Measurements from ENCODE around the gene GRM1.

GRM1 gene

DNA sequence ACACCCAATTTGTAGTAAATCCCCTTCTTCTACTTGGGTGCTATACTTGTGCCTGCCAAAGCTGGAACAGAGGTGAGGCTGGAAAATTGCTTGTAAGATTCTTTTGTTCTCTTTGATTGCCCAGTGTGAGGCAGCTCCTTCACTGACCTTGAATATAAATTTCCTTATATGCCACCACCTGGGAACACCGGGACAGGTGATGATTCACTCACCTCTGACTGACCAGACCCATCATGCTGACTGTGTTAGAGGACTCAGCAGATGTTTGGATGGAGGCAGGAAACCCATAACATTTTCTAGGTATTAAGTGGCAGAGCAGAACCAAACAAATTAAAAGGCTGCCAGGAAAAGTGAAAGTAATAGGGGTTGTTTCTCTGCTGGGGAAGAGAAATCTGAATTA is 120.9 kb downstream of the GRM1 start:
- H3K9ac ChIP-seq (ENCODE audit: low read depth, low read length): no peak overlapping the region
- H3K36me3 ChIP-seq (ENCODE audit: insufficient read depth, low read length): no peaks in the 10 kb centered on the region
- no peaks in the 10 kb centered on the region for H3K4me1 ChIP-seq (ENCODE audit: control insufficient read depth, insufficient read depth, low read length)
- no peak overlapping the region for H3K4me3 ChIP-seq (ENCODE audit: low read length)
- no peaks in the 10 kb centered on the region for H3K9me3 ChIP-seq (replicated peaks; ENCODE audit: low read length)
- H3K27me3 ChIP-seq (ENCODE audit: control insufficient read depth, insufficient read depth, low read length): no peaks in the 10 kb centered on the region
- H3K4me2 ChIP-seq (ENCODE audit: low read length): no peak overlapping the region

DNA sequence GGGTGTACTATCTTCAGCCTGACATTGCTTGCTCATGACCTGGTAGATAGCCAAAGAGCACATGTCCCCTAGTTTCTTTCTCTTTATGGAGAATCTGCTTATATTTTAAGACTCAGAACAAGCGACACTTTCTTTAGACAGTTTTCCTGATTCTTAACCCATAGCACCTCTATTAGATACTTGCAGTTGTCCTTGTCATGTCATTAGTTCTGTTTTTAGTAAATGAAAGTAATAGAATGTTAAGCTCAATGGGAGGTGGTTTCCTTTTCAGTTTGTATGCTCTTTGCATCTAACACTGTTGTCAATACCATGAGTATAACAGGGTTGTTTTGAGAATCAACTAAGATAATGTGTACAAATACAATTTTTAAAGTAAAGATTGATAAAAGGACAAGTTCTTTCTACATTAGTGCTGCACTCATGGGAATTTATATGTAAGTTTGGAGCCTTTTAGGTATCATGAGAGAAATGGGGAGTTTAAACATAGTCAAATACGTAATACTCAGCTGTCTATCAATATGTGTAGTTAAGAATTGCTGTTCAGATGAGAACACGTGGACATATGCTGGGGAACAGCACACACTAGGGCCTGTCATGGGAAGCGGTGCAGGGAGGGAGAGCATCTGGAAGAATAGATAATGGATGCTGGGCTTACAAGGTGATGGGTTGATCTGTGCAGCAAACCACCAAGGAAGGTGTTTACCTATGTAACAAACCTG is 124.3 kb downstream of the GRM1 start:
- no peak overlapping the region for H3K4me3 ChIP-seq (ENCODE audit: low read length)
- H3K27me3 ChIP-seq (ENCODE audit: control insufficient read depth, insufficient read depth, low read length): no peaks in the 10 kb centered on the region
- H3K36me3 ChIP-seq (ENCODE audit: insufficient read depth, low read length): no peaks in the 10 kb centered on the region
- no peaks in the 10 kb centered on the region for H3K9me3 ChIP-seq (replicated peaks; ENCODE audit: low read length)
- no peak overlapping the region for H3K4me2 ChIP-seq (ENCODE audit: low read length)
- H3K9ac ChIP-seq (ENCODE audit: low read depth, low read length): no peak overlapping the region
- no peaks in the 10 kb centered on the region for H3K4me1 ChIP-seq (ENCODE audit: control insufficient read depth, insufficient read depth, low read length)

DNA sequence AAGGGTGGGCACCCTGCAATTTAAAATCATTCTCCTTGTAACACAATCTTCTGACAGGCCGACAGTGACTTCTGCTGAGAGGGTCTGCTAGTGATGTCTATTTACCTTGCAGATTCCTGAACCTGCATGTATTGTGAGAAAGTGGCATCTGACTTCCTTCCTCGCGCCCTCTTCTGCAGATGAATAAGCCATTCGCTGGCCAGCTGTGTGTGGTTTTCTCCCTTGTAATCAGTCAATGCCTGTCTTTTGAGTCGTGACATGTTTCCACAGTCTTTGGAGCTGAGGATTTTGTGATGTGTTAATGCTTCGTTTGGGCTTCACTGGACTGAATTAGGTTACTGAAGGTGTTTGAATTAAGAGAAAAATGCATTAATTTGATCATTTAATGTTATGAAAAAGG is 125.3 kb downstream of the GRM1 start:
- H3K9ac ChIP-seq (ENCODE audit: low read depth, low read length): no peak overlapping the region
- no peaks in the 10 kb centered on the region for H3K9me3 ChIP-seq (replicated peaks; ENCODE audit: low read length)
- no peak overlapping the region for H3K4me3 ChIP-seq (ENCODE audit: low read length)
- no peaks in the 10 kb centered on the region for H3K36me3 ChIP-seq (ENCODE audit: insufficient read depth, low read length)
- no peak overlapping the region for H3K4me2 ChIP-seq (ENCODE audit: low read length)
- no peaks in the 10 kb centered on the region for H3K4me1 ChIP-seq (ENCODE audit: control insufficient read depth, insufficient read depth, low read length)
- H3K27me3 ChIP-seq (ENCODE audit: control insufficient read depth, insufficient read depth, low read length): no peaks in the 10 kb centered on the region

DNA sequence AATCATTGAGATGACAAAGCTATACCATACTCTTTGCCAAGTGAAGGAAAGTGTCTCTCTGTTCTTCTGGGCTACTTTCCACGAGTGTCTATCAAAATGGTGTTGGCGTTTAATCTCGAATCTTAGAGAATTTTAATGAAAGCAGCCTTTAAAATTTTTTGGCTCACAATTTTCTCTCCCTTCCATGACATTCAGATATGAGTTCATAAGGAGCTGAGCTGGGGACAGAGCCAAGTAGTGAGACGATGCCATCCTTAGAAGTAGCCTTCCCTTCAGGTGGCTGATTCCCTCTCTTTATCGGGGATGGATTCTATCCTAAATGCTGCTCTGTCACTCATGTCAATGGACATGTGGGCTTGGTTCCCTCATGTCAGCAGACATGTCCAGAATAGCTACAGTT is 132.8 kb downstream of the GRM1 start:
- Histone ChIP-seq H3K27me3 (ENCODE audit: control insufficient read depth, insufficient read depth, low read length) (no peaks in the 10 kb centered on the region), H3K9me3 (replicated peaks; ENCODE audit: low read length) (no peaks in the 10 kb centered on the region)

DNA sequence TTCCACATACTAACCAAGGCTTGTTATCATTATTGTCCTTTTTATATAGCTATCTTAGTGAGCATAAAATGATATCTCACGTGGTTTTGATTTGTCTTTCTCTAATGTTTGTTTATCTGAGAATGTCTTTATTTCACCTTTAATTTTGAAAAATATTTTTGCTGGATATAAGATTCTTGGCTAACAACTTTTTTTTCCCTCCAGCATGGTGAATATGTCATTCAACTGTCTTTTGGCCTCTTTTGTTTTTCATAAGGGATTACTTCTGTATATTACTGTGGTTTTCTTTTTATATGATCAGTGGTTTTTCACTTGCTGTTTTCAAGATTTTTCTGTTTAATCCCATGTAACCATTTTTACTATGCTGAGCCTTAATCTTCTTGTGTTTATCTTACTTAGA is 141.0 kb downstream of the GRM1 start:
- Histone ChIP-seq H3K4me2 (ENCODE audit: low read length) (no peak overlapping the region), H3K27me3 (ENCODE audit: control insufficient read depth, insufficient read depth, low read length) (no peaks in the 10 kb centered on the region), H3K9ac (ENCODE audit: low read depth, low read length) (no peak overlapping the region), H3K9me3 (replicated peaks; ENCODE audit: low read length) (no peaks in the 10 kb centered on the region), H3K4me1 (ENCODE audit: control insufficient read depth, insufficient read depth, low read length) (no peaks in the 10 kb centered on the region), H3K4me3 (ENCODE audit: low read length) (no peak overlapping the region), H3K36me3 (ENCODE audit: insufficient read depth, low read length) (no peaks in the 10 kb centered on the region)

More for the DNA sequence above, 132.8 kb downstream of the GRM1 start:
- Histone ChIP-seq H3K4me2 (ENCODE audit: low read length) (no peak overlapping the region), H3K4me1 (ENCODE audit: control insufficient read depth, insufficient read depth, low read length) (no peaks in the 10 kb centered on the region), H3K36me3 (ENCODE audit: insufficient read depth, low read length) (no peaks in the 10 kb centered on the region), H3K4me3 (ENCODE audit: low read length) (no peak overlapping the region), H3K9ac (ENCODE audit: low read depth, low read length) (no peak overlapping the region)

DNA sequence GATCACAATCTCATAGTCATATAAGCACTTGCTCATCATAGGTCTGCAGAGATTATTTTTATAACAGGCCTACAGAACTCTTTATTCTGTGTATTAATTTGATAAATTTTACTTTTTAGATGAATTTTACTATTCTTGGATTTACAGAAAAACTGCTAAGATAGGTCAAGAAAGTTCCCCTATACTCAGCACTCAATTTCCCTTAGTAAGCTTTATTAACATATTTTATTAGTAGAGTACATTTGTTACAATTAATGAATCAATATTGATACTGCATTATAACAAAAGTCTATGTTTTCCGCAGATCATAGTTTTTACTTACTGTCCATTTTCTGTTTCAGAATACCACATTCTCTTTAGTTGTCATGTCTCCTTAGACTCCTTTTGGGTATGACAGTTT is 148.9 kb downstream of the GRM1 start:
- Histone ChIP-seq H3K27me3 (ENCODE audit: control insufficient read depth, insufficient read depth, low read length) (no peaks in the 10 kb centered on the region), H3K9me3 (replicated peaks; ENCODE audit: low read length) (no peaks in the 10 kb centered on the region), H3K9ac (ENCODE audit: low read depth, low read length) (no peak overlapping the region), H3K4me2 (ENCODE audit: low read length) (no peak overlapping the region), H3K36me3 (ENCODE audit: insufficient read depth, low read length) (no peaks in the 10 kb centered on the region), H3K4me3 (ENCODE audit: low read length) (no peak overlapping the region), H3K4me1 (ENCODE audit: control insufficient read depth, insufficient read depth, low read length) (no peaks in the 10 kb centered on the region)

DNA sequence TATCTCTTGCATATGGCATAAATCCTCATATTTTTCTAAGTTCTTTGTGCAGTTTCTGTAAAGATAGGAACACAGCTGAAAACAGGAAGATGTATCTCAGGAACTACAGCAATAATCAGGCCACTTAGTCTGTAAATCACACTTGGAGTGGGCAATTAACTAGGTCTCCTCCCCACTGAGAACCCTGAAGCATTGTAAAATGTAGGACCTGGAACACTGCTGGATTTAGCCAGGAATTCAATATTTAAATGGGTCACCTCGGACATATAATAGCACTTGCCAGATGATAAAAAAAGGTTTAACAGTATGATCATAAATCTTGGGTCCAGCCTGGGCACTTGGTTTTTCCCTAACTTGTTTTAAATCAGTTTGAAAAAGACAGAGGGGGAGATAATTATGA is 155.0 kb downstream of the GRM1 start:
- Histone ChIP-seq H3K27me3 (ENCODE audit: control insufficient read depth, insufficient read depth, low read length) (no peaks in the 10 kb centered on the region), H3K4me2 (ENCODE audit: low read length) (no peak overlapping the region), H3K4me1 (ENCODE audit: control insufficient read depth, insufficient read depth, low read length) (peaks cover 3% of the 10 kb centered on the region), H3K9me3 (replicated peaks; ENCODE audit: low read length) (no peaks in the 10 kb centered on the region), H3K9ac (ENCODE audit: low read depth, low read length) (no peak overlapping the region), H3K36me3 (ENCODE audit: insufficient read depth, low read length) (no peaks in the 10 kb centered on the region), H3K4me3 (ENCODE audit: low read length) (no peak overlapping the region)

DNA sequence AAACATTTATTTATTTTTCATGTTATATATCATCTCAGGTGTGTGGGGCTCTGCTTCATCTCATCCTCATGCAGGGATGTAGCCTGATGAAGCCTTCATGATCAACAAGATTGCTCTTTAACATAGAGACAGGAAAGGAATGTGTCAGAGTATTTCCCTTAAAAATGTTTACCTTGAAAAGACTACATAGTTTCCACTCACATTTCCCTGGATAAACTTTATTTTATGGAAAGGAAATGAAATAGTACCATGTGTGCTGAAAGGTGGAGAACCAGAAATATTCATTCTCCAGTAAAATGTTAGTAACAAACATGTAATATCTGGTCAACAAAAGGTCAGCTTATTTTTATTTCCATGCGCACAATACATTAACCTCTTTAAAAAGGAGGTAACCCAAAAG is 155.8 kb downstream of the GRM1 start:
- Histone ChIP-seq H3K9ac (ENCODE audit: low read depth, low read length) (no peak overlapping the region), H3K36me3 (ENCODE audit: insufficient read depth, low read length) (no peaks in the 10 kb centered on the region), H3K4me1 (ENCODE audit: control insufficient read depth, insufficient read depth, low read length) (peaks cover 3% of the 10 kb centered on the region), H3K4me3 (ENCODE audit: low read length) (no peak overlapping the region), H3K27me3 (ENCODE audit: control insufficient read depth, insufficient read depth, low read length) (no peaks in the 10 kb centered on the region), H3K4me2 (ENCODE audit: low read length) (no peak overlapping the region), H3K9me3 (replicated peaks; ENCODE audit: low read length) (no peaks in the 10 kb centered on the region)

DNA sequence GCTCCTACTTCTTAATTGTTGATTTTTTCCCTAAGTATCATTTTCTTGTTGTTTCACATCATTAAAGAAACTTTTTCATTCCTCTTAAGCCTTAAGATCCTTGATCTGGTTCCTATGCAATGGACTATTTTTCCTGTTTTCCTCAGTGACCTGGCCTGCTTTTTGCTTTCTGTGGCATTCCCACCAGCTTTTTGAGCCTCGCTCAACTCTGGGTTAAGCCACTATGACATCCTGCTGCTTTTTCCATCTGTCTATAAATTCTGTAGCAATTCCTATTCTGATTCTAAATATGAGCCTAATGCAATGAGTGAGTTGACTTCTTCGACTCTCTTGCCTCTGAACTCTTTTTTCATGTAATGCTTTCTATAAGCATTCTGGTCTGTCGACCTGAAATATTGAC is 160.3 kb downstream of the GRM1 start:
- no peaks in the 10 kb centered on the region for H3K36me3 ChIP-seq (ENCODE audit: insufficient read depth, low read length)
- H3K4me2 ChIP-seq (ENCODE audit: low read length): no peak overlapping the region
- H3K4me3 ChIP-seq (ENCODE audit: low read length): no peak overlapping the region
- peaks cover 3% of the 10 kb centered on the region for H3K4me1 ChIP-seq (ENCODE audit: control insufficient read depth, insufficient read depth, low read length)
- no peaks in the 10 kb centered on the region for H3K27me3 ChIP-seq (ENCODE audit: control insufficient read depth, insufficient read depth, low read length)
- no peak overlapping the region for H3K9ac ChIP-seq (ENCODE audit: low read depth, low read length)
- no peaks in the 10 kb centered on the region for H3K9me3 ChIP-seq (replicated peaks; ENCODE audit: low read length)

DNA sequence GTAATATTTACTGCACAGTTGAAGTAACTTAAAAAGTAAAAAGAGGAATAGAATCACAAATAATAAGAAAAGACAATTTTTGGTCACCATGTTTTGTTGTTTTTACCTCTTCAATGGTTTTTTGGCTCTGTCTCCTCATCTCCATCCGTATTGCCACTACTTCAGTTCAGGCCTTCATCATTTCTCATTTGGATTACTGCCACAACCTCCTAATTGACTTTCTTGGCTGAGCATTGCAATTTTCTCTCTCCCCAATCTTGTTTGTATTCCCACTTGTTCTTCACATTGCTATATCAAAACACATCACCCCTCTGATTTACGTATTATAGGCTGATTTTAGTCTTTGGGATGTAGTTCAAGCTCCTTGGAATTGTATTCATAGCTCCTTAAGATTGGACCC is 161.7 kb downstream of the GRM1 start:
- H3K9me3 ChIP-seq (replicated peaks; ENCODE audit: low read length): no peaks in the 10 kb centered on the region
- no peak overlapping the region for H3K4me2 ChIP-seq (ENCODE audit: low read length)
- H3K27me3 ChIP-seq (ENCODE audit: control insufficient read depth, insufficient read depth, low read length): no peaks in the 10 kb centered on the region
- no peak overlapping the region for H3K4me3 ChIP-seq (ENCODE audit: low read length)
- H3K36me3 ChIP-seq (ENCODE audit: insufficient read depth, low read length): no peaks in the 10 kb centered on the region
- H3K9ac ChIP-seq (ENCODE audit: low read depth, low read length): no peak overlapping the region
- H3K4me1 ChIP-seq (ENCODE audit: control insufficient read depth, insufficient read depth, low read length): peaks cover 3% of the 10 kb centered on the region

DNA sequence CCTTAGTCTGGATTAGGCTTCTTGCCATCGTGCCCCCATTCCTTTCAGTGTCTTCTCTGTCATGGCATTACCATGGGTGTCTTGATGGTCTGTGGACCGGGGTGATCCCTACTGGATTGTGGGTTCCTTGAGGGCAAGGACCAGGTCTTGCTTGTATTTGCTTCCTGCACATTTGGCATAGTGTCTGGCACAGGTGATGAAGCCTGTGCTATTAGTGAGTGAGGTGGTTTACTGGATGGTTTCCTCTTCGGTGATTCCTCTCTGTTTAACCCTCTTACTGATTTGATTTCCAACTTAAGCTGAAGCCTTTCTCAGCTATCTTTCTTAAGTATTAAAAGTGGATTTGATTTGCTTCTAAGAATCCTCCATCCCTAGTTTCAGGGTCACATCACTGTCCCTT is 162.3 kb downstream of the GRM1 start:
- Histone ChIP-seq H3K27me3 (ENCODE audit: control insufficient read depth, insufficient read depth, low read length) (no peaks in the 10 kb centered on the region), H3K36me3 (ENCODE audit: insufficient read depth, low read length) (no peaks in the 10 kb centered on the region), H3K9me3 (replicated peaks; ENCODE audit: low read length) (no peaks in the 10 kb centered on the region), H3K4me1 (ENCODE audit: control insufficient read depth, insufficient read depth, low read length) (peaks cover 3% of the 10 kb centered on the region), H3K9ac (ENCODE audit: low read depth, low read length) (no peak overlapping the region), H3K4me3 (ENCODE audit: low read length) (no peak overlapping the region), H3K4me2 (ENCODE audit: low read length) (no peak overlapping the region)

DNA sequence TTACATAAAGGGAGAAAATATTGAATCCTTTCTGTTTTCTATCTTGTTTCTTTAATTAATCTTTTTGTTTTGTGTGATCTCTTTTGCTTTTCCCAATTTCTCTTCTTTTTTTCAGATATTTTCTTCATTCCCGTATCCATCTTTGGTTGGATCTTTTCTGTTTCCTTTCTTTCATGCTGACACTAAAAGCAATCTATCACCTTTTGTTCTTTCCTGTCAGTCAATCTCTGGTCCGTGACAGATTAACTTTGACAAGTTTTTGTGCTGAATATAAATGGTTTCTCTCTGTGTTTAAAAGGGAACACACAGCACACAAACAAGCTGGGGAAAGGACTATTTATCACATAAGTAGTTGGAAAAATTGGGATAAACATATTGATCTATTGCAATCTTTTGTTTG is 162.8 kb downstream of the GRM1 start:
- H3K4me2 ChIP-seq (ENCODE audit: low read length): no peak overlapping the region
- no peaks in the 10 kb centered on the region for H3K36me3 ChIP-seq (ENCODE audit: insufficient read depth, low read length)
- no peak overlapping the region for H3K4me3 ChIP-seq (ENCODE audit: low read length)
- H3K27me3 ChIP-seq (ENCODE audit: control insufficient read depth, insufficient read depth, low read length): no peaks in the 10 kb centered on the region
- H3K9ac ChIP-seq (ENCODE audit: low read depth, low read length): no peak overlapping the region
- no peaks in the 10 kb centered on the region for H3K9me3 ChIP-seq (replicated peaks; ENCODE audit: low read length)
- H3K4me1 ChIP-seq (ENCODE audit: control insufficient read depth, insufficient read depth, low read length): peaks cover under 1% of the 10 kb centered on the region
